ENCODE measurements around the gene ZCCHC14. TPM values are rescaled to one million over a fixed set of nuclear protein-coding genes. Genes with fewer than 3 reads are reported as not detected.
A peak's percentile ranks its signal among the peaks of the same experiment; 100 is the strongest.

The ZCCHC14 gene
- total and polyA plus RNA-seq, 2 of the 13 experiments (the other 11 are each of a cell fraction or from before 2014, with no cell fraction given), result 12.4 to 12.5 TPM

GRCh38 chr16:87506423-87507350 lies 13.9 kb upstream of the ZCCHC14 start (continued):
- TF ChIP-seq MYPOP (CRISPR knock-in tag; IDR thresholded peaks at IDR 0.05) (no peak), ZNF20 (CRISPR knock-in tag; IDR thresholded peaks at IDR 0.05) (no peak), RNF219 (CRISPR knock-in tag; IDR thresholded peaks at IDR 0.05) (no peak), ZNF460 (CRISPR knock-in tag; IDR thresholded peaks at IDR 0.05; ENCODE audit: borderline replicate concordance) (no peak), TEF (CRISPR knock-in tag; IDR thresholded peaks at IDR 0.05) (peak; percentile 95), MIER3 (CRISPR knock-in tag; IDR thresholded peaks at IDR 0.05; ENCODE audit: borderline replicate concordance) (0 out of 2 replicates have a peak, but pooled peaks have one; percentile 3), SP4 (CRISPR knock-in tag; IDR thresholded peaks at IDR 0.05) (0 out of 2 replicates have a peak, but pooled peaks have one; percentile 8), ARID5B (CRISPR knock-in tag; IDR thresholded peaks at IDR 0.05) (0 out of 2 replicates have a peak, but pooled peaks have one; percentile 48), SATB2 (CRISPR knock-in tag; IDR thresholded peaks at IDR 0.05) (no peak), EEA1 (CRISPR knock-in tag; IDR thresholded peaks at IDR 0.05; ENCODE audit: borderline replicate concordance) (0 out of 2 replicates have a peak, but pooled peaks have one; percentile 64), ELF3 (CRISPR knock-in tag; IDR thresholded peaks at IDR 0.05) (no peak), DPF2 (CRISPR knock-in tag; IDR thresholded peaks at IDR 0.05; ENCODE audit: borderline replicate concordance, low read depth) (peak; percentile 22; the same call in 1 of the 2 replicates), CREB1 (IDR thresholded peaks at IDR 0.05) (peak; percentile 81), CREB1 (CRISPR knock-in tag; IDR thresholded peaks at IDR 0.05) (no peak)

Measured in HepG2 (cell line).